Inflammatory macrophage treated with lipopolysaccharide for 1 hour (primary cell): ENCODE data around the gene HIVEP1.
"Not testable (repeated sequence)": the region's sequence is repeated elsewhere in the genome, so short reads cannot be mapped to it uniquely, and the experiment has no call there.

ENCODE experiments used
- DNase-seq, 2 donors: peaks; one replicate each; pipeline ENCODE4 v3.0.0-alpha.2; 2020 to 2022

HIVEP1 gene

GRCh38 chr6:12125396-12125795 lies 113.3 kb downstream of the HIVEP1 start:
- DNase-seq, result no peak

DNA sequence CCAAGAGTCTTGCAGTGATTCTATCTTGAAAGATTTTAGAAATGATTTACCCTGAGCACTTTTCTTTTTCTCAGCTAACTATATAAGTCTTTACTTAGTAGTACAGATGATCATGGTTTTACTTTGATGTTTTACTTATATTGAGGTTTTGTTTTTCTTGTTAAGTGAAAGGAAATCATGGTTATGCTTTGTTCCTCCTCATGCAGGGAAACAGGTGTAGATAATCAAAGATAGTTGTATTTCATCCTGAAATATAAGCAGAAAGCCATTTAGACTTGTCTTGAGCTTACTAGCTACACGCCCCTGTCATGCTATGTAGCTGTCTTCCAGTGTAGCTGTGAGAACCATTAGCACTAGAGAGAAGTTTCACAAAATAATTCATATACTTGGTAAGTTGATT lies 113.9 kb downstream of the HIVEP1 start:
- no peak for DNase-seq

DNA sequence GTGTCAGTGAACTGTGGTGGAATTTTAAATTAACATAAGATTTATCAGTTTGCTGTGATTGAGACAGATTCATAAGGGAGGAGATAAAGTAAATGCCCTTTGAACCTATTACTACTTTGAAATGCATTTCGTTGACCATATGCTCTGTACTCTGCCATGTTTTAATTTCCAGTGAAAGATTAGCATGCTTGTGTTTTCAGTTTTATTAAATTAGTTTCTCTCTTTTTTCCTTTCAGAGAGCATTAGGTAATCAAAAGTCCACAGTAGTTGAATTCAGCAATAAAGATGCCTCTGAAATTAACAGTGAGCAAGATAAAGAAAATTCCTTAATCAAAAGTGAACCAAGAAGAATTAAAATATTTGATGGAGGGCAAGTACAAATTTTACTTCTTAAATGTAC lies 117.4 kb downstream of the HIVEP1 start:
- DNase-seq, result no peak

DNA sequence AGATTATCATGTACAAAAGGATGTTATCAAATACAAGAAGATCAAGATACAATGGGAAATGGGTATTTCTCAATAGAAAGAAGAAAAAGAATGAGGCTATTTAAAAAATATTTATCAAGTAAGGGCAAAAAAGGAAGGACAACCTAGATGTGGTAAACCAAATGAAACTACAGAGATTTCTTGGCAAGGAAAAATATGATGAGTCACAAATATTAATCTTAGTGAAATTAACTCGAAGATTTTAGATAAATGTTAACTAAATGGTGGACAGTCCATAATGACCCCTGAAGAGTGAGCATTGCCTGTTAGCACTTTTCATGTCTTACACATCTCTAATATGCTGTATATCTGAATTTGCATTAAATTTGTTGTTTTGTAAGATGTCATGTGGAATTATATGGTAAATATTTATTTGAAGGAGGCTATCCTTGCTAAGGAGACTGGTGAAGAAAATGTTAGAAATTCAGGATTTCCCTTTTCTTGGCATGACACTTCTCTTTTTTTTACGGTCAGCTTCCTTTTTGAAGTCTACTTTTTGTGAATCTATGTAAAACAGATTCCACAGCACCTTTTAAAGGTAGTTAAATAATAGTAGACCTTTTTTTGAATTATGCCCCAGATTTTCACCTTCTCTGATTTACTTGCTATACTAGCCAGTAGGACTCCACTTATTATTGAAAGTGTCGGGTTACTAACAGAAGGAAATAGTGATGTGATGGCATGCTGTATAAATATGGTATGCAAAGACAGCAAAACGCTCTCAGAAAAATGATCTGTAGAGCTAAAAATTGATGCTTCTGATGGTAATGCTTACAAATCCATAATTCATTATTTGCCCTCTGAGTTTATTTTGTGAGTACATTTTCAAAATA lies 120.5 kb downstream of the HIVEP1 start:
- DNase-seq, result peak; percentile 51

DNA sequence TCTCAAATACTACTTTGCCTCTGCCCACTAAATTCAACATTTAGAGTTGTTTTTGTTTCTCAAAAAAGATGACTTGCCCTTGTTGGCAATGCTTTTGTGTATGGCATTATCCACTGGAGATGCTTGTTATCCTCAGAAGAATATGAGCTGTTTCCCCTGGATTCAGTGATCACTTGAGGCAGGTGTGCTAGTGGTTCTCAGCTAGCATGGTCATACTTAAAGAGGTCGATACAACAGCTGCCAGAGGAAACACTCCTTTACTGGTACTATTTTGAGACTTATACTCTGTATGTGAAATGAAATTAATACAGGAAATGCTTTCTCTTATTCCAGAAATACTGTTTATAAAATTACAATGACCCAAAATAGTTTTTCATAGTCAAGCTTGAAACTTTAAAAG lies 122.5 kb downstream of the HIVEP1 start:
- DNase-seq, result no peak

- DNase-seq, result no peak
Observed at GRCh38 chr6:12134991-12135390, 122.9 kb downstream of the HIVEP1 start.

DNA sequence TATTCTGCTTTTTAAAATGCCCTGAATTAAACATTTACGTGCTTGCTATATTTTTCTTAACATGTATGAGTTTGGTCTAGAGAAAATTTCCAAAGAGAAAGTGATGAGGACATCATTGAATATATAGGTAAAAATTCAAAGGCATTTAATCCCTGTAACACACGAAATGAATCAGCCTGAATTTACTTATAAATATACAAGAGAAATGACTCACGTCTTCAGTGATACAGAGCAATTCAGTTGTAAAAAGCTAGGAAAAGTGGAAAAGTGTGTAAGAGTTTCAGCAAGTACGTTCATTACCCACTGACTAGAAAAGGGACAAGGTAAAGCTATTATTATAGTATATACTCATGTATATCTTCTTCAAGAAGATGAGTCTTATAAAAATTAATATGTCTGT lies 124.8 kb downstream of the HIVEP1 start:
- no peak for DNase-seq

GRCh38 chr6:12137480-12137879 lies 125.4 kb downstream of the HIVEP1 start:
- DNase-seq, result peak in 1 of 2 donors; percentile 20

DNA sequence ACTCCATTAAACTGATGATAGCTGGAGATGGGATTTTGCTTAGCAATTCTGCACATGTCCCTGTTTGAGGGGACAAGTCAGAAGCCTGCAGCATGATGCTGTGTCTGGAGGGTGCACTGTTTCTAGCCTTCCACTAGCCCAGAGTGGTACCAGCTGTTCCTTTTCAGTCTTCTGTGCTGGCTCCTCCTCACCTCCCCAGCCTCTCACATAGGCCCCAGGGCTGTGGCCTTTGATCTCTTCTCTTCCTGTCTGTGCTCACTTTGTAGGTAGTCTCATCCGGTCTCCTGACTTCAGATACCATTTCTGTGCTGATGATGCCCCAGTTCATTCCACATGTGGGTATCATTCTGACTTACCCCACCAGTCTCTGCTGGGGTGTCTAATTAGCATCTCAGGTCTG lies 126.3 kb downstream of the HIVEP1 start:
- no peak for DNase-seq

GRCh38 chr6:12138936-12139335 lies 126.8 kb downstream of the HIVEP1 start:
- DNase-seq, result no peak

DNA sequence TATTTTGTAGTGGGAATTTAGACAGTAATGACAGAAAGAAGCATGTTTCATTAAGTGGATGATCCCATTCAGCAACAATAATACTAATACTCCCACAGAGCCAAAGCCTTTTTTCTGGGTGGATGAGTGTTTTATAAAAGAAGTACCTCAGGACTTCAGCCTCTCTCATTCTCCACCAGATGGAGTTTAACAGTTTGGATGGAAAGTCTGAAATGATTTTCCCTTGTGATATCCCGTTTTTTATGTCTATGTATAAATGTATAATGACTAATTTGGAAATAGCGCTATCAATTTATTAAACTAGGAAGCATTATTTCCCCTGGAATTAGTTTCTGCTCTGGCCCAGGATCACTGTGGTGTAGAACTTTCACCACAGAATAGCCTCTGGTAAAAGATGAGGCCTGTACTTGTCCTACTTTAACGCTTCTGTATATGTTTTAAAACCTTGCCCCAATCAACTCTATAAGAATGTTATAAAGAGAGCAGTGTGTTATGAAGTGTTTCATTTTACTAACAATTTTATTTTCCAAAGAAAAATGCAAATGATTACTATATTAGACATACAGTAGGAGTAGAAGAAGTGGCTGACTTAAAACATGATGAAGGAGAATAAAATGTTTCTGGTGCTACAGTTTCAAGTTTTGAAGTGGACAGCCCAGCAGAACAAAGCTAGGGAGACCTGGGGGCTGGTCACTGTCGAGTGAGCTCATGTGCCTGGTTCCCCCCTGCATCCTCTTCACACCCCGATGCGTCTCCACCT lies 135.6 kb downstream of the HIVEP1 start:
- no peak for DNase-seq

- no peak for DNase-seq
Observed at GRCh38 chr6:12148317-12148801, 136.2 kb downstream of the HIVEP1 start.

DNA sequence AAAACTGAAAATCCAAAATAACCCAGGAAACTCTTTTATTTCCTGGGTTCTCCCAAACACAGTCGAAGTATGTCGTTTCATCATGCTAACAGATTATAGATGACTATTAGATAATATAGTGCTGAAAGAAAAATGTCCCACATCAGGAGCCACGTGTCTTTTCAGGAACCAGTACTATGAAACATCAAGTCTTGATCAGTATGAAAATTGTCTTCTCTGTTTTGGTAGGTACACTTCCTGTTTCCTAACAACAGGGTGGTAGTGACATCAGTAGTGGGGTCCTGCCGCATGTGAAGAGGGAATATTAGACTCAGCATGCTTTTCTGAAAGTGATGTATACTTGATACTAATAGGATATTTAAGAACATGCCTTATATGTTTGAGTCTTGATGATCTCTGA lies 136.7 kb downstream of the HIVEP1 start:
- no peak for DNase-seq

- DNase-seq, result no peak
Observed at GRCh38 chr6:12149944-12150510, 137.9 kb downstream of the HIVEP1 start.

DNA sequence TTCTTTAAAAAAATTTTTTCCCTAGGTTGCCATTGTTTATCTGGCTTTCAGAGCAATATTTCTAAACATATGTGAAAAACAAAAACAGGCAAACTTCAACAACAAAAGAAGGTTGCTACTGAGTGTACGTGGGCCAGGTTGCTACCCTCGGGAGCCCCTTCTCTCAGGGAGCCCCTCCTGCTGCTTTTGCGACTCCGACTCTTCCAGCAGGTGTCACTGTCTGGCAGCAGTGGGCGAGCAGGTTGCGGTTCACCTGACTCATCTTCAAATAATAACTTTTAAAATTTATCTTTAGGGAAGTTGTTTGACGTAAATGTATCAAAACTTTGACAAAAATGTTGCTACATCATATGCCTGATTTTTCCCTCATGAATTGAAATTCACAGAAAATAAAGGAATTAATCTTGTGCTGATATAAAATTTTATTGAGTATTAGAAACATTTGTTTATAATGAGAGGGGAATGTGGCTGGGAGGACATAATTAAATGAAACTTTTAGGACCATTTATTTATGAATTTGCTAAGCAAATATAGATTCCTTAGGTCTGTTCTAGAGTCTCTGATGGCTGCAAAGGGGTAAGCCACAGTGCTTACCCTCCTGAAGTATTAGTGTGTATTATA lies 138.8 kb downstream of the HIVEP1 start:
- no peak for DNase-seq

DNA sequence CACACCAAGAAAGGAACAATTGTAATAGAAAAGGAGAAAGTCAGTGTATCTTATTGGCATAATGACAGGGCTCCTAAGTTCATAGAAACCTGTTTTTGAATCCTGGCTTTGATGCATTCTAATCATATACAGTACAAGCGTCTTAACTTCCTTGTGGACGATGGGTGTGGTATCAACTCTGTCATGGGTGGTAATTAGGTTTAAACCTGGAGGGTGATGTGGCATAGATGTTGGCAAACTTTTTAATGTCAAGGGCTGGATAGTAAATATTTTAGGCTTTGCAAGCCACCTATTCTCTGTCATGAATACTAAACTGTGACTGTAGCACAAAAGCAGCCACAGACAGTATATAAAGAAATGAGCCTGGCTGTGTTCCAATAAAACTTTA lies 139.3 kb downstream of the HIVEP1 start:
- no peak for DNase-seq

DNA sequence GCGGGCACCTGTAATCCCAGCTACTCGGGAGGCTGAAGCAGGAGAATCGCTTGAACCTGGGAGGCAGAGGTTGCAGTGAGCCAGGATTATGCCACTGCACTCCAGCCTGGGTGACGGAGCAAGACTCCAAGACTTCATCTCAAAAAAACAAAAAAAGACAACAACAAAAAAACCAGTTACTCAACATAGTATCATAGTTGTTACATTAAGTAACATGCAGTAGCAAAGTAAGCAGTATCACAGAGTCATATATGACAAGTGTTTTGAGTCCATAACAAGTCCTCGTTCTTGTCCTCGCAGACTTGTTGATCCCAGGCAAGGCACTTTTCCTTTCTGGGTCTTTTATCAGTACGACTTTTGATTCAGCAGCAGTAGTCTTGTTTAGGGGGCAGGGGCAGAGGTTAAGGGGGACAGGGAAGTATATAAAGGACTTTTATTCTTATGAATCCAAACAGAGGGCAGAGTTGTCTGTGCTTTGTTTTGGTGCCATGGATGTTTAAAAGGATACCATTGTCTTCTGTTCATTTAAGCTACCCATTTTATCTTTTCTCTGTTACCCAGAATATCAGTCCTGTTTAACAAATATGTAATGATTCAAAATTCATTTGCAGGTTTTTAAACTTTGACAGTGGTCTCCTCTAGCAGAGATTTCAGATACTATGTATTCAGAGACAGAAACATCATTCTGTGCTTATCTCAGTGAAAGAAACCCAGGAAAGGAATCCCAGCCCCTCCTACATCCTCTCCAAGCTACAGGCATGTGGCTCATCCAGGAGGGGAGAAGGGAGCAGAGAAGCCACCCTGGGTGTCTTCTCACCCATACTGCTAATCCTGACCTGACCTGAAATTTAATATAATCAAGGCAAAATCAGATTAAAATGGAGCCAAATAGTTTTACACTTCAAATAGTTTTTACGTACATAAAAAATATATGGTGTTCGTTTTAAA lies 140.2 kb downstream of the HIVEP1 start:
- no peak for DNase-seq

- DNase-seq, result not testable (repeated sequence)
Observed at GRCh38 chr6:12155769-12156168, 143.7 kb downstream of the HIVEP1 start.

- DNase-seq, result no peak
Observed at GRCh38 chr6:12158686-12159415, 146.7 kb downstream of the HIVEP1 start.

DNA sequence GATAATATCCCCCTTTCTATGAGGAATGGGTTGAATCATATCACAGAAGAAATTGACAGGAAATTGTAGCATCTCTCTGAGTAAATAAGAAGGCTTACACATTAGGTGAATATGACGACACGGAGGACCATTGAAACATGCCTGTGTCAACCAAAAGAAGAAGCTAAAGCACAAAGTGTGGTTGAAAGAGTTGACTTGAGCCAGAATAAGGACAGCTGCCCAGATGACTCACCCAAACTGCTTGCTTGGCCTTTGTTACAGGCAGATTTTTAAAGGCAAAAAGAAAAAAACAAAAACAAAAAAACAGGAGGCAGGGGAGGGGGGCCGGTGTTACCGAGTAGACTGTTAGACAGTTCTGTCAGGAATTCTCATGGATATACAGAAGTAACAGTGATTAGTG lies 148.2 kb downstream of the HIVEP1 start:
- peak; percentile 30 to 37 for DNase-seq

GRCh38 chr6:12162213-12162612 lies 150.1 kb downstream of the HIVEP1 start:
- no peak for DNase-seq
